Epithelial cell of esophagus (primary cell): Measurements from ENCODE around the gene ITPKB.
A peak's percentile ranks its signal among the peaks of the same experiment; 100 is the strongest.

Experiments
- DNase-seq: peaks from one replicate; pipeline ENCODE4 v3.0.0; 2010; ENCODE audit warnings: low read depth
- H3K4me3 ChIP-seq: 2 replicates; pipeline ENCODE4 v1.5.1; 2011; ENCODE audit warnings: mild to moderate bottlenecking, low read length, control low read depth
- CTCF ChIP-seq: IDR thresholded peaks from 2 replicates; pipeline ENCODE4 v1.5.1; 2011; ENCODE audit warnings: low read depth, mild to moderate bottlenecking, low read length, control low read depth, inconsistent platforms; ENCODE audit not compliant: insufficient read depth; ENCODE audit errors: missing control alignments

Gene ITPKB

GRCh38 chr1:226629896-226630550, 109.1 kb downstream of the ITPKB start:
- H3K4me3 ChIP-seq, result no peak overlapping the region
- TF ChIP-seq CTCF, result no peak
- no peak for DNase-seq

- TF ChIP-seq CTCF, result no peak
- H3K4me3 ChIP-seq, result no peak overlapping the region
- DNase-seq, result no peak
Measured at GRCh38 chr1:226629210-226629895, 109.7 kb downstream of the ITPKB start.

GRCh38 chr1:226628612-226629155, 110.4 kb downstream of the ITPKB start:
- DNase-seq, result no peak
- H3K4me3 ChIP-seq, result no peak overlapping the region
- no peak for TF ChIP-seq CTCF

GRCh38 chr1:226627924-226628611, 111.0 kb downstream of the ITPKB start:
- DNase-seq, result no peak
- TF ChIP-seq CTCF, result no peak
- H3K4me3 ChIP-seq, result no peak overlapping the region

GRCh38 chr1:226627050-226627755, 111.9 kb downstream of the ITPKB start:
- no peak for DNase-seq
- H3K4me3 ChIP-seq, result no peak overlapping the region
- TF ChIP-seq CTCF, result no peak

GRCh38 chr1:226626577-226626956, 112.5 kb downstream of the ITPKB start:
- peak; percentile 91 for TF ChIP-seq CTCF
- DNase-seq, result peak; percentile 62
- no peak overlapping the region for H3K4me3 ChIP-seq
